Aorta (tissue), 5 donors: ENCODE measurements around the gene SNAI1. TPM values are rescaled to one million over a fixed set of nuclear protein-coding genes. Genes with fewer than 3 reads are reported as not detected.
"Not testable (repeated sequence)": the region's sequence is repeated elsewhere in the genome, so short reads cannot be mapped to it uniquely, and the experiment has no call there.

ENCODE experiments used
- ATAC-seq: fragments of 200-7000 bp; cut with Tn5 transposase; one replicate; pipeline ENCODE4 v1.9.1; 2022; ENCODE audit warnings: moderate library complexity; ENCODE audit not compliant: low FRiP score
- DNase-seq, 2 donors: peaks; one replicate each; pipeline ENCODE4 v3.0.0-alpha.2; 2020
- H3K27ac ChIP-seq, 2 donors: one replicate each; pipeline ENCODE4 v1.5.1; 2013; ENCODE audit warnings: low read length in 2 of 2, mild to moderate bottlenecking in 2 of 2, moderate library complexity in 2 of 2, control low read depth in 1 of 2, inconsistent platforms in 1 of 2, low read depth in 1 of 2
- H3K27me3 ChIP-seq, 2 donors: one replicate each; pipeline ENCODE4 v1.6.1; 2013; ENCODE audit warnings: control low read depth in 1 of 2, low read length in 1 of 2, mild to moderate bottlenecking in 1 of 2, moderate library complexity in 1 of 2; ENCODE audit not compliant: insufficient read depth in 2 of 2, control insufficient read depth in 1 of 2
- H3K36me3 ChIP-seq, 2 donors: one replicate each; pipeline ENCODE4 v1.6.1; 2013; ENCODE audit warnings: control low read depth in 1 of 2, low read length in 1 of 2, mild to moderate bottlenecking in 1 of 2; ENCODE audit not compliant: insufficient read depth in 2 of 2, control insufficient read depth in 1 of 2
- H3K4me1 ChIP-seq, 2 donors: one replicate each; pipeline ENCODE4 v1.6.1; 2013; ENCODE audit warnings: low read length in 2 of 2, control low read depth in 1 of 2, mild to moderate bottlenecking in 1 of 2, moderate library complexity in 1 of 2; ENCODE audit not compliant: insufficient read depth in 2 of 2, control insufficient read depth in 1 of 2
- H3K4me3 ChIP-seq, 2 donors: one replicate each; pipeline ENCODE4 v1.5.1; 2013; ENCODE audit warnings: low read length in 2 of 2, control low read depth in 1 of 2, mild to moderate bottlenecking in 1 of 2
- H3K9me3 ChIP-seq: one replicate; pipeline ENCODE4 v1.6.1; 2013; ENCODE audit warnings: mild to moderate bottlenecking, low read length; ENCODE audit not compliant: control insufficient read depth
- WGBS, 2 donors: extraction: QIAGEN DNeasy Blood & Tissue Kit; methylation state at CpG; one replicate each; pipeline ENCODE4 v1.1.7; 2013; 5-methylcytosine and 5-hydroxymethylcytosine counted together
- intact Hi-C, 2 donors: fragments of 100-400 bp; cut with DNase I; formaldehyde crosslinking; loops; one replicate each; pipeline versions ENCODE4 v1.14.2 to v1.15.0; 2022
- polyA plus RNA-seq, 2 donors: library from polyadenylated mRNA; stranded (reverse); fragments of 200-250 nt; gene quantifications; one replicate each; pipeline ENCODE4 v1.2.3, GENCODE V29; 2013
- total RNA-seq, 2 donors: library from RNA; stranded (reverse); fragmentation: NEBNext Ultra II Directional; extraction: Animal tissue kit (Norgen Biotek cat#: 25700); gene quantifications; one replicate each; pipeline ENCODE4 v1.2.1, GENCODE V29; 2021
- donor health status: healthy with polysubstance abuse.
- donor health status: Bipolar disorder and iron deficiency.
- donor health status: DM: no; HTN: no; CAD: no.
- donor health status: DM: no; HTN: no; CAD: no.
- donor health status: DM: yes; HTN: yes; CAD: no.

Gene SNAI1
- total and polyA plus RNA-seq, 4 donors, result 7.8 to 44.7 (median 9.3) TPM

DNA sequence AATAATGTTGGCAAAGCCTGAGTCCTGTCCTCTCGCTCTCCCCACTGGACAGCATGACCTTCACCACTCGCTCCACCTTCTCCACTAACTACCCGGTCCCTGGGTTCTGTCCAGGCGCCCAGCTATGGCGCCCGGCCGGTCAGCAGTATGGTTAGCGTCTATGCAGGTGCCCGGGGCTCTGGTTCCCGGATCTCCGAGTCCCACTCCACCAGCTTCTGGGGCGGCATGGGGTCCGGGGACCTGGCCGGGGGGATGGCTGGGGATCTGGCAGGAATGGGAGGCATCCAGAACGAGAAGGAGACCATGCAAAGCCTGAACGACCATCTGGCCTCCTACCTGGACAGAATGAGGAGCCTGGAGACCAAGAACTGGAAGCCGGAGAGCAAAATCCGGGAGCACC lies 26.1 kb upstream of the SNAI1 start:
- Histone ChIP-seq H3K27me3 (no peaks in the 10 kb centered on the region), H3K36me3 (peaks cover 5% of the 10 kb centered on the region in 2 donors), H3K27ac (no peak overlapping the region), H3K4me1 (no peaks in the 10 kb centered on the region), H3K9me3 (no peaks in the 10 kb centered on the region), H3K4me3 (no peak overlapping the region)
- WGBS, 2 donors, result 95% methylated on average over 18 of the region's 18 CpGs
- ATAC-seq (no peak), DNase-seq (peak in 1 of 2 donors; percentile 67)
- intact Hi-C loops, result no loop called here

DNA sequence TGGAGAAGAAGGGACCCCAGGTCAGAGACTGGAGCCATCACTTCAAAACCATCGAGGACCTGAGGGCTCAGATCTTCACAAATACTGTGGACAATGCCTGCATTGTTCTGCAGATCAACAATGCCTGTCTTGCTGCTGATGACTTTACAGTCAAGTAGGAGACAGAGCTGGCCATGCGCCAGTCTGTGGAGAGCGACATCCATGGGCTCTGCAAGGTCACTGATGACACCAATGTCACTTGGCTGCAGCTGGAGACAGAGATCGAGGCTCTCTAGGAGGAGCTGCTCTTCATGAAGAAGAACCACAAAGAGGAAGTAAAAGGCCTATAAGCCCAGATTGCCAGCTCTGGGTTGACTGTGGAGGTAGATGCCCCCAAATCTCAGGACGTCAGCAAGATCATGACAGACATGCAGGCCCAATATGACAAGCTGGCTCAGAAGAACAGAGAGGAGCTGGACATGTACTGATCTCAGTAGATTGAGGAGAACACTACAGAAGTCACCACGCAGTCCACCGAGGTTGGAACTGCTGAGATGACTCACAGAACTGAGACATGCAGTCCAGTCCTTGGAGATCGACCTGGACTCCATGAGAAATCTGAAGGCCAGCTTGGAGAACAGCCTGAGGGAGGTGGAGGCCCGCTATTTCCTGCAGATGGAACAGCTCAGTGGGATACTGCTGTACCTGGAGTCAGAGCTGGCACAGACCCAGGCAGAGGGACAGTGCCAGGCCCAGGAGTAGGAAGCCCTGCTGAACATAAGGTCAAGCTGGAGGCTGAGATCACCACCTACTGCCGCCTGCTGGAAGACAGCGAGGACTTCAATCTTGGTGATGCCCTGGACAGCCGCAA lies 25.5 kb upstream of the SNAI1 start:
- intact Hi-C loops, H3K36me3 ChIP-seq, H3K9me3 ChIP-seq, H3K4me3 ChIP-seq, H3K4me1 ChIP-seq, ATAC-seq, H3K27ac ChIP-seq, H3K27me3 ChIP-seq: not testable (repeated sequence)
- DNase-seq, result peak in 1 of 2 donors; percentile 60
- WGBS, 2 donors, result 94% methylated on average over 12 of the region's 12 CpGs

DNA sequence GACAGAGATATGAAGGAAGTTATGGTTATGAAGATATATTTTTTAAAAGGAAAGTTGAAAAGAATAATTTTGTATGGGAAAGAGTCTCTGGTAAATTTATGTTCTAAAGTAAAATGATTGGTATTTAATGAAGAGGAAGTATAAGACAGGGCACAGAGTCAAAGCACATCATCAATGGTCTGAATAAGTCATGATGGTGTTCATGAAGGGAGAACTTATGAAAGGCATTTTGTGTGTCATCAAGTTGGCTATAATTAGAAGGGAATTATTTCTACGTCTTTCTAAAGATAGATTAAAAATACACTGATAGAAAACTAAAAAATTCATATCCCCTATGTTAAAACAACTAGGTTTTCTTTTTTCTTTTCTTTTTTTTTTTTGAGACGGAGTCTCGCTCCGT lies 21.4 kb upstream of the SNAI1 start:
- WGBS, 2 donors, result 69 to 76% methylated on average over 3 to 4 of the region's 4 CpGs
- Histone ChIP-seq H3K36me3 (peaks cover 0 to 2% of the 10 kb centered on the region in 2 donors), H3K27ac (no peak overlapping the region), H3K4me1 (no peaks in the 10 kb centered on the region), H3K4me3 (no peak overlapping the region), H3K27me3 (no peaks in the 10 kb centered on the region), H3K9me3 (no peaks in the 10 kb centered on the region)
- DNase-seq, result no peak
- intact Hi-C loops, result no loop called here
- no peak for ATAC-seq

DNA sequence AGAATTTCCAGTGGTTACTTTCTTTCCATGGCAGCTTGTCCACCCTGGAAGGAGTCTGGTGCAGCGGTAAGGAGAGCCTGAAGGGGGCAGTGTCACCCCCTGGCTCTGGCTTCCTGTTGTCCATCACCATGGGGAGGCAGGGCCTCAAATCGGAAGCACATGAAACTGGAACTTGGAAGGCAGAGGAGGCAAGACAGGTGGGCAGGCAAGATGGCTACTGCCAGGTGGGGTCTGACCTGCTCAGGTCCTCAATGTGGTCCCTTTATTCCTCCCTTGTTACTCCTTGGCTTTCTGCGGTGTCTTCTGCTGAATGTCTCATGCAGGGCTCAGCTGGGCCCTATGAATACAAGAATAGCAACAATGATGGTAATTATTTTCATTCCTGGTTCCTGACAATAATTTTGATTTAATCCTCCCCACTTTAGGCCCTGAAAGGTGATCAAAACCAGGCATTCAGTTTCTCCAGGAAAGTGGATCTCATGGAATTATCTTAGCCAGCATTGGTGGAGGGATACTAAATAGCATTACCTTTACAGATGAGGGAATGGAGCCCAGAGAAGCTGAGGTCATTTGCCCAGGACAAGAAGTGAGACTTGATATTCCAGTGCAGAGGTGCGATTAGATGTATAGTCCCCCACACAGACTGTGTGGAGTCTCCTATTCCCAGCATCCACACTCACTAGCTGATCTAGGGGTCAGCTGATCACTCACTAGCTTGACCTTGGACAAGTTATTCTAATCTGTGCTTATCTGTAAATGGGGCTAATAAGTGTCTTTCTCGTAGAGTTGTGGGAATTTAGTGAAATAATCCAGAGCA lies 17.6 kb upstream of the SNAI1 start:
- Histone ChIP-seq H3K4me3 (no peak overlapping the region), H3K27ac (no peak overlapping the region), H3K36me3 (no peaks in the 10 kb centered on the region), H3K27me3 (no peaks in the 10 kb centered on the region), H3K9me3 (no peaks in the 10 kb centered on the region), H3K4me1 (no peaks in the 10 kb centered on the region)
- 67 to 73% methylated on average over 5 of the region's 5 CpGs for whole genome bisulfite sequencing, 2 donors
- intact Hi-C loops, result no loop called here
- ATAC-seq, result no peak
- peak in 1 of 2 donors; percentile 68 for DNase-seq

DNA sequence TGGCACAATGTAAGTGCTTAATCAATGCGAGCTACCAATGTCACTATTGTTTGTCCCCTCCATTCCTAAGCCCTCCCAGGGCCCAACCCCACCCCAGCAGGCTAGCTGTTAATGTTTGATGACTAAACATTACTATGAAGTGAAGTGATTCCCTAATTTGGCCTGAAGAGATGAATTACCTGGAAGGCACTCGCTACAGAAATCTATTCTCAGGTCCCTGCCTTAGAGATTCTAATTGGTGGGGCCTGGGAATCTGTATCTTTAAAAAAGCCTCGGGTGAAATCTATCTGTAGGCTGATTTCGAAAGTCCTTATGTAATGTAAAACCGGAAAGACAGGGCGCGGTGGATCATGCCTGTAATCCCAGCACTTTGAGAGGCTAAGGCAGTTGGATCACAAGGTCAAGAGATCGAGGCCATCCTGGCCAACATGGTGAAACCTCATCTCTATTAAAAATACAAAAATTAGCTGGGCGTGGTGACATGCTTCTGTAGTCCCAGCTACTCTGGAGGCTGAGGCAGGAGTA lies 16.9 kb upstream of the SNAI1 start:
- ATAC-seq (no peak), DNase-seq (no peak)
- intact Hi-C loops, result no loop called here
- Histone ChIP-seq H3K27ac (no peak overlapping the region), H3K36me3 (no peaks in the 10 kb centered on the region), H3K4me1 (no peaks in the 10 kb centered on the region), H3K9me3 (no peaks in the 10 kb centered on the region), H3K4me3 (no peak overlapping the region), H3K27me3 (no peaks in the 10 kb centered on the region)
- 90 to 91% methylated on average over 9 of the region's 9 CpGs for WGBS, 2 donors

DNA sequence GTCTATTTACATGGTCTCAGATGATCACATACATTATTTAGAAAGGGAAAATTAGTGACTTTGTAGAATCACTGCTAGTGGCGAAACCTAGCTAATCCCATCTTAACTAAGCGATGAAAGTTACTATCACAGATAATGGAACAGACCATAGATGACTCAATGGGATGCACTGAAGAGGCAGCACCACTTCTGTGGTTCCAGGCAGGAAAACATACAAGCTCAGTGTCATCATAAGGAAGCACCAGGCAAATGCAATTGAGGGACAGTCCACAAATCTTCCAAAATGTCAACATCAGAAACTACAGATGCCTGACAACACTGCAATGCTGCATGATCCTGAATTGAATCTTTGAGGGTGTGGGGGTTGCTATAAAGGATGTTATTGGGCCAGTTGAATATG lies 15.9 kb upstream of the SNAI1 start:
- ATAC-seq, result no peak
- Histone ChIP-seq H3K36me3 (no peaks in the 10 kb centered on the region), H3K4me1 (no peaks in the 10 kb centered on the region), H3K9me3 (no peaks in the 10 kb centered on the region), H3K27ac (no peak overlapping the region), H3K4me3 (no peak overlapping the region), H3K27me3 (no peaks in the 10 kb centered on the region)
- no peak for DNase-seq
- intact Hi-C loops, result no loop called here
- 99 to 100% methylated on average over 2 of the region's 2 CpGs for WGBS, 2 donors

DNA sequence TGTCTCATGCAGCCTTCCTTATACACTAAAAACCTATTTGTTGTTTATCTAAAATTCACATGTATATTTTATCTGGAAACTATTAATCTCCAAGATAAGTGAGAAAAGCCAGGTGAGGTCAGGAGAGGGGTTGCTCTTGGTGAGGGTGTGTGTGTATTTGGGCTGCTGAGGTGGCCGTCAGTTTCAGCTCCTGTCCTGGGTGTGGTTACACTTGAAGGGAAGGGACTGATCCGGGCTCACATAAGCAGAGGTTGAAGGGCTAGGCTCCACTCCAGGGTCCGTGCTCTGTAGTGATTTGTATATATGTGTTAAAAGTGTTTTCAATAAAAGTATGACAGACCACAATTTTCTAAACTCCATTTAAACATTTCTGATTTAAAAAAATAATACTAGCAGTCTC lies 13.5 kb upstream of the SNAI1 start:
- Histone ChIP-seq H3K4me3 (no peak overlapping the region), H3K4me1 (no peaks in the 10 kb centered on the region), H3K36me3 (no peaks in the 10 kb centered on the region), H3K27me3 (no peaks in the 10 kb centered on the region), H3K9me3 (no peaks in the 10 kb centered on the region), H3K27ac (no peak overlapping the region)
- DNase-seq (peak in 1 of 2 donors; percentile 30), ATAC-seq (no peak)
- 57 to 78% methylated on average over 3 of the region's 3 CpGs for WGBS, 2 donors
- intact Hi-C loops, result no loop called here

DNA sequence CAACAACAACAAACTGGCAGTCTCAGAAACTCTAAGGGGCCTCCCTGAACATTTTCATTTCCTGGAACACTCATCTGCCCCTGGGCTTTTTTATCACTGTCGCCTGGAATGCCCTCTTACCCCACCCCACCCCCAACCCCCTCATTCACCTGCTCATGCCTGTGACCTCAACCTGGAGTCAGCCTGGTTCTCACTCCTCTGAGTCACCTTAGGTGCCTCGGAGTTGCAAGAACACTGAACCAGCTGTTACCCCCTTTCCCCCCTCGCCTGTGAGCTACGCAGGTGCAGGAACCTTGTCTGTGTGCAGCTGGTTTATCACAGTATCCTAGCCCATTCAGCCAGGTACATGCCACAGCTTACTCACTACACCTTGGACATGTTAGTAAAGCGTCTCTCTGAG lies 12.8 kb upstream of the SNAI1 start:
- H3K27me3 ChIP-seq, result no peaks in the 10 kb centered on the region
- no peaks in the 10 kb centered on the region for H3K4me1 ChIP-seq
- DNase-seq (peak in 1 of 2 donors; percentile 10), ATAC-seq (no peak)
- WGBS, 2 donors, result 60 to 72% methylated on average over 5 of the region's 5 CpGs
- no peaks in the 10 kb centered on the region for H3K9me3 ChIP-seq
- H3K27ac ChIP-seq, result no peak overlapping the region
- H3K4me3 ChIP-seq, result no peak overlapping the region
- H3K36me3 ChIP-seq, result no peaks in the 10 kb centered on the region
- intact Hi-C loops, result no loop called here
